Omental fat pad (tissue), 4 donors: ENCODE results near the gene GABARAPL1. TPM values are rescaled to one million over a fixed set of nuclear protein-coding genes. Genes with fewer than 3 reads are reported as not detected.
A peak's percentile ranks its signal among the peaks of the same experiment; 100 is the strongest.
"Not testable (repeated sequence)": the region's sequence is repeated elsewhere in the genome, so short reads cannot be mapped to it uniquely, and the experiment has no call there.

ENCODE experiments used
- ATAC-seq: fragments of 150-250 bp; one replicate; pipeline ENCODE4 v1.9.1; 2016; ENCODE audit warnings: mild to moderate bottlenecking, moderate library complexity; ENCODE audit not compliant: low FRiP score
- DNase-seq: peaks from one replicate; pipeline ENCODE4 v3.0.0-alpha.2; 2019; ENCODE audit warnings: low spot score
- CTCF ChIP-seq, 3 donors: fragments of 450-650 bp; IDR thresholded peaks; one replicate each; pipeline ENCODE4 v1.5.1; 2016 to 2017; ENCODE audit warnings: antibody characterized with exemption in 3 of 3, mild to moderate bottlenecking in 3 of 3, moderate library complexity in 2 of 3
- total RNA-seq, 4 donors: library from RNA; depleted of rRNA; stranded (reverse); fragments of >200 nt; gene quantifications; one replicate each; pipeline ENCODE4 v1.1.0, GENCODE V29; 2016

GABARAPL1 gene
- total RNA-seq, 4 donors from 2014 or later, result 165 to 335 (median 268) TPM

- DNase-seq (peak; percentile 55), ATAC-seq (peak; percentile 57)
- TF ChIP-seq CTCF (IDR thresholded peaks at IDR 0.05), result no peak
Measured at GRCh38 chr12:10213168-10214135, 775 bp downstream of the GABARAPL1 start.

- no peak for ATAC-seq
- DNase-seq, result no peak
- no peak for TF ChIP-seq CTCF (IDR thresholded peaks at IDR 0.05)
Measured at GRCh38 chr12:10214136-10214894, 1.6 kb downstream of the GABARAPL1 start.

- ATAC-seq (no peak), DNase-seq (no peak)
- TF ChIP-seq CTCF (IDR thresholded peaks at IDR 0.05), result no peak
Measured at GRCh38 chr12:10214895-10215267, 2.2 kb downstream of the GABARAPL1 start.

GRCh38 chr12:10215436-10215835 lies 2.8 kb downstream of the GABARAPL1 start:
- DNase-seq (no peak), ATAC-seq (no peak)
- no peak for TF ChIP-seq CTCF (IDR thresholded peaks at IDR 0.05)

- not testable (repeated sequence) for ATAC-seq, DNase-seq
Measured at GRCh38 chr12:10215946-10216345, 3.3 kb downstream of the GABARAPL1 start.

- no peak for TF ChIP-seq CTCF (IDR thresholded peaks at IDR 0.05)
- DNase-seq (no peak), ATAC-seq (no peak)
Measured at GRCh38 chr12:10218021-10218420, 5.3 kb downstream of the GABARAPL1 start.

- DNase-seq (peak; percentile 55), ATAC-seq (peak; percentile 95)
- TF ChIP-seq CTCF (IDR thresholded peaks at IDR 0.05), result no peak
Measured at GRCh38 chr12:10220398-10221077, 7.9 kb downstream of the GABARAPL1 start.
